ENCODE data around the gene TNS3.

TNS3 gene

GRCh38 chr7:47303695-47304453 lies 278.0 kb downstream of the TNS3 start:
- no peak for DNase-seq (ENCODE audit: low spot score)

- DNase-seq (ENCODE audit: low spot score) = no peak
Measured at GRCh38 chr7:47303014-47303694, 278.8 kb downstream of the TNS3 start.

DNA sequence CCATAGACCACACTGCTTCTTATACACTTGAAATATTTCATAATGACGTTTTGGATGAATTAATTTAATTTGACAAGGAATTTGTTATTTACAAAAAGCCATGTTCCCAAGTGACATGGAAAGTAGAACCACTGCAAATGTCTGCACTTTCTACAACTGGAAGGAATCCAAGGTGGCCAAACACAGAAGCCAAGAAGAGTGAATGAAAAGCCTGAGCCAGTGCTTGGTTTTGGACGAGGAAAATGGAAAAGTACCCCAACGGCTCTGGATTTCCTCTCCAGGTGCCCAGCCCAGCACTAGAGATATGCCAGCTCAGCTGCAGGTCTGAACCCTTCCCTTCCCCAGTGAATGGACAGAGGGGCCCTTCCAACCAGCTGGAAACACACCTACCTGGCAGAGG lies 279.4 kb downstream of the TNS3 start:
- no peak for DNase-seq (ENCODE audit: low spot score)

DNA sequence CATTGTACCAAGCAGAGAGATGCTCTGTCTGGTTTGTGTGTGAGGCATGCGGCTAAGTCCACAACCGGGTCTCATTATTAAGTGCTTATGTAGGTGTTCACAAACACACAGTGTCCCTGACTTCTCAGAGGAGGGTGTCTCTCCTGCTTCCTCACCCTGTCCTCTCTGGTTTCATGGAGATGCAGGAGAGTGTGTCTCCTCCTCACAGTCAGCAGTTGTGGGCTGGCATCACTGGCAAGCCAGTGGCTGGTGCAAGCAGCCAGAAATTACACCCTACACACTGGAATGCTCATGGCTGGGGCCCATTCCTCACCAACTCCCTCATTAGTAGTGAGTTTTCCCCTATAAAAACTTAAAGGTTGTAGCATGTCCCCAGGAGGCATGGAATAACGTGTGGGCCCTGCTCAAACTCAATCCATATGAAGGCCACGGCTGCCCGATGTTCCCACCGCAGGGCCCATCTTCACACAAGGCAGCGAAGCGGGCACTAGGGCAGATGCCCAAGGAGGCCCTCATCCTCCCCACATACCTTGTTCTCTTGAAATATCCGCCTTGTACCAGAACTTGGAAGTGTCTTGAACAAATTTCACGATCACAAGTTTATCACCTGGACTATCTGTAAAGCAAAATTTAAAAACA lies 280.1 kb downstream of the TNS3 start:
- no peak for DNase-seq (ENCODE audit: low spot score)

DNA sequence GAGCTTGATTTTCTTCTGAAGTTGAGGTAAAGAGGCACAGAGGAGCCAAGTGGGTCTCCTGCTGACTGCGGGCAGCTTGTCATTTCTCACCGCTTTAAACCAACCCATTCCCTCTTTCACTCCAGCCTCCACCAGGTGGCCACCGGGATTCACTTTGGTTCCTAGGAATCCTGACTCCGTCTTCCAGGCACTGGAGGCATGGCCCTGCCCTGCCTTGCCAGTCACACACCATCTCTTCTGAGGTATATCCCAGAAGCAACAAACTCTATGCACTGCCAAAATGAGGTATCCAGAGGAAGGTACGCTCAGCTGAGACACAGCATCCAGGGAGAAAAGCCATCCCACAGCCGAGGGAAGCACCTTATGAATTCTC lies 280.8 kb downstream of the TNS3 start:
- no peak for DNase-seq (ENCODE audit: low spot score)

GRCh38 chr7:47300472-47301104 lies 281.3 kb downstream of the TNS3 start:
- DNase-seq (ENCODE audit: low spot score) = no peak

- no peak for DNase-seq (ENCODE audit: low spot score)
Measured at GRCh38 chr7:47299496-47299895, 282.4 kb downstream of the TNS3 start.

- DNase-seq (ENCODE audit: low spot score) = no peak
Measured at GRCh38 chr7:47298636-47299035, 283.3 kb downstream of the TNS3 start.

DNA sequence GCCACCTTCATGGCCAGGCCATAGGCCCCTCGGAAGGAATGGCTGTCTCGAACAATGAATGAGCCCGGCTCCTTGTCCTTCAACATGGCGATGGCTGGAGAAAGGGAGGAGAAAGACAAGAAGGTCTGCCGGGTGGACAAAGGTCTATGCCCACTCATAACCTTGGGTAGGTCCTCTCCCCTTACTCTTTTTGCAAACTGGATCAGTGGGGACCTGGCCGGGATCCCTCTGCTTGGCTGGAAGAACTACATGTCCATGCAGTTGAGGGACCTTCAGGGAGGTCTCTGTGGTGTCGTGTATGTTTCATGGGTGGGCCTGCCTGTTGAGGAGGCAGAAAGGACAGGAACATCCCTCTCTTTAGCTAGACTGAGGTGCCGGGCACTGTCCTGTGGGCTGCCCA lies 284.8 kb downstream of the TNS3 start:
- DNase-seq (ENCODE audit: low spot score) = no peak

DNA sequence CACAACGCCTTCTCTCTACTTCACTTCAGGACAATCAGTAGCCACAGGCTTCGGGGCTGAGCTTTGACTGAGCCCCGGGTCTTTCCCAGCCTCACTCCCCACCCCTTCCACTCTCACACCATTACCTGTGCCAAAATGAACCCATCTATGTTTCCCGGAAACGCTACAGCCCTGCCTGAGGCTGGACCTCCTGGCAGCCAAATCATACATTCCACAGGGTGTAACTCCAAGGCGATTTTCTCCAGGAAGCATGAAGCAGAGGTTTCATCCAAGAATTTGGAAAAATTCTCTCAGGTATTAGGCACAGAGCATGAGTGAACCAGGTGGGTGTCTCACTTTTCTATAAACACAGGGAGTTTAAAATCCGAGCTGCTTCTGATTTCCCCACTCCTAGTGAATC lies 286.3 kb downstream of the TNS3 start:
- DNase-seq (ENCODE audit: low spot score) = no peak

DNA sequence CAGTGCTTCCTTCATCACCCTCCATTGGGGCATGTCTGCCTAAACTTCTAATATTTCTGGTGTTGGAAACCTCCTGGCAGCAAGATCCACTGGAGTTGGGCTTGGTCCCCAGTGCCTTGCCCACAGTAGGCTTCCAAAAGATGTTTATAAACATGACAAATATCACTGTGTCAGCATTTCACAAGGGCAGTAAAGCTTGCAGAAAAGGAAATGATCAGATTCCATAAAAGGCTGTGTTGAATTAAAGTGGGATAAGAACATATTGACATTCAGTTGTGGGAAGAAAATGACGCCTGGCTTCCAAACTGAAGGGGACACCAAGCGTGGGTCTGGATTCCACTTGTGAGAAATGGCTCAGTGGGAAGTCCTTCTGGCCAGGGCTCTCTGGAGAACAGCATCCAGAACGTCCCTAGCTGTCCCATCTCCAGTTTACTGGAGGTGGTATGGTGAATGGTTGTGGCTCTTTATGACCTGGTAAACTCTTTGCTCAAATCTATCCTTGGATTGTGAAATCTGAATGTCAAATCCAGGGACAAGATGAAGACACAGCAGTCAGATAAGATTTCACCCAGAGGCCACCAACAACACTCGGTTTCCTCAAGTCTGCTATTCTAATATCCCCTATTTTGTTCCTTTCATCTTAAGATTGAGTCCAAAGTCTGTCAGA lies 287.2 kb downstream of the TNS3 start:
- no peak for DNase-seq (ENCODE audit: low spot score)

DNA sequence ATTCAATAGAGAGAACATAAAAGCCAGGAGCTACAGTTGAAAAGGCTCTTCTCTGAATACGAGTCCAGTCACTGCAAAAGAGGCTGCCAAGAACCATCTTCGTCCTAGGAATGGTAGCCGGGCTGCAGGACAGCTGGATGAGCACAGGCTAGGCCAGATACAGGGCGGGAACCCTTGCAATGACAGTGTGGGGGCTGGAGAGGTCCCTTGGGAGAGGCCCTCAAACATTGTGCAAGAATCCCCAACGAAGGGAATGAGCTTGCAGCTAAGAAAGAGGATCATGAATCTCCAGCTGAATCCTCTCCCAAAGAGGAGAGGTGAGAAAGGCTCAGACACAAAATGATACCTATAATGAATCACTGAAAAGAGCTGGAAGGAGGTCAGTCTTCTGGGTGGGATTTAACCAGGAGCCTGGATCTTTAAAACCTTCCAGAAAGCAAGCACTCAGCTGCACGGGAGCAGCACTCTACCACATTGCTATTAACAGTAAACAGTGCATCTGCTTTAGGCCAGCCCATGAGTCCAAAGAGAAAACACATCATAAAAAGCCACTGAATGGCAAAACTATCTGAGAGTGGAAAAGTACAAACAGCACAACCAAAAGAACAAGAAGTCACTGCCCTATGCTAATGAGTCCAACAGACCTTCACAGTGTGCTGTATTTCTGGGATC lies 287.9 kb downstream of the TNS3 start:
- no peak for DNase-seq (ENCODE audit: low spot score)

- DNase-seq (ENCODE audit: low spot score) = no peak
Measured at GRCh38 chr7:47292832-47293309, 289.0 kb downstream of the TNS3 start.

DNA sequence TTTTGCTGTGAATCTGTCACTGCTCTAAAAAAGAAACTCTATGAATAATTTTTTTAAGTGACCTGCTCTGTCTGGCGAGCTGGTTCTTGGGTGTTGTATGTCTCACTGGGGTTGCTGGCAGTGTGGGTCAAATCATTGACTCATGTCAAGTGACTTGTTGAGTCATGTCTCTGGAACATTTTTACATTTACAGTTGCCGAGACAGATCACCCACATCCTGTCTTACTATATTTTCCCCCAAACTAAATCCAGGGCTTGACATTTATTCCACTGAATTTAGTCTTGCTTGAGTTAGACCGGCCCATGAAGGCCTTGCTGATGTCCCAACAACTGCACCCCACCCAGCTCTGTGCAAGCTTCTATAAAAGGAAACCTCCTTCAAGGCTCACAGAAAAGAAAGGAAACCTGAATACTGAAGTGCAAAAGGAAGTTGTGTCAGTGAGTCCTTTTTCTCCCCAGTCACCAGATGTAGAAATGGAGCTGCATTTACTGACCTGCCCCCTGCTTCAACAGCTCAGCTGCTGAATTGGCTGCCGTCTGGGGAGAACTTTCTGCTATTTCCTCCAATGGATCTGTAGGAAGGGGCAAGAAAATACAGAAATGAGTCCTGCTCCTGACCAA lies 290.3 kb downstream of the TNS3 start:
- DNase-seq (ENCODE audit: low spot score) = peak; percentile 11

GRCh38 chr7:47290867-47291266 lies 291.0 kb downstream of the TNS3 start:
- DNase-seq (ENCODE audit: low spot score) = no peak

DNA sequence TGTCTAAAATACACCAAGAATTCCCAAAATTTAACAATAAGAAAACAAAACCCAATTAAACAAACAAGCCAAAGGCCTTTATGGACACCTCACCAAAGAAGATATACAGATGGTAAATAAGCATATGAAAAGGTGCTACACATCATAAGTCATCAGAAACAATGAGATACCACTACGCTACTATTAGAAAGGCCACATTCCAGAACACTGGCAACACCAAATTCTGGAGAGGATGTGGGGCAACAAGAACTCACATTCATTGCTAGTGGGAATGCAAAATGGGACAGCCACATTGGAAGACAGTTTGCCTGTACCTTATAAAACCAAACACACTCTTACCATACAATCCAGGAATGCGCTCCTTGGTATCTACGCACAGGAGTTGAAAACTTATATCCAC lies 291.4 kb downstream of the TNS3 start:
- DNase-seq (ENCODE audit: low spot score) = no peak

DNA sequence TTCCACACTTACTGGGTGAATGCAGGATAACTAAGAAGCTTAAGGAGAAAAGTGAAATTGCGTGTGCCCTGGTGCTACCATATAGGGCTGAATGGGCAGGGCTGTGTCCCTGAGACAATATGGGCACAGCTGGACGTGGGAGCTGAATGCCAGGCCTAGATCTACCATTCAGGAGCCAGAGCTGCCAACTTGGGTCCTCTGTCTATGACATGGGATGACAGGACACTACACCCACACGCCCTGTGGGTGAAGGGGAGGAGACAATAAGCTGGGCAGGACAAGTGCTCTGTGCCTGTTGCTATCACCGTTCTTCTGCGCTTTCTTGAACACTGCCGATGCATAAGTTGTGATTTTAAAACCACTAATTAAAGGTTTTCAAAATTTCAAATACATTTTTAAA lies 293.9 kb downstream of the TNS3 start:
- no peak for DNase-seq (ENCODE audit: low spot score)

- no peak for DNase-seq (ENCODE audit: low spot score)
Measured at GRCh38 chr7:47285860-47286491, 295.9 kb downstream of the TNS3 start.

- no peak for DNase-seq (ENCODE audit: low spot score)
Measured at GRCh38 chr7:47284691-47285635, 296.9 kb downstream of the TNS3 start.

Data from SW480 (cell line).